Astrocyte of the cerebellum (primary cell): ENCODE measurements around the gene VPS13D.

Experiments used
- DNase-seq: peaks from one replicate; pipeline ENCODE4 v3.0.0-alpha.2; 2011; ENCODE audit warnings: low read depth
- H3K4me3 ChIP-seq: 2 replicates; pipeline ENCODE4 v1.5.1; 2011; ENCODE audit warnings: mild to moderate bottlenecking, low read depth, low read length, moderate library complexity
- in situ Hi-C: cut with HindIII; loops from 2 replicates; pipeline ENCODE4 v1.10.0; 2017; ENCODE audit warnings: low sequenced_read_pairs
- TF ChIP-seq, protein P1 (sequence below): IDR thresholded peaks from 2 replicates; pipeline ENCODE4 v1.5.1; 2012; ENCODE audit warnings: low read length, low read depth, moderate library complexity, mild to moderate bottlenecking; ENCODE audit errors: missing control alignments

Gene VPS13D

DNA sequence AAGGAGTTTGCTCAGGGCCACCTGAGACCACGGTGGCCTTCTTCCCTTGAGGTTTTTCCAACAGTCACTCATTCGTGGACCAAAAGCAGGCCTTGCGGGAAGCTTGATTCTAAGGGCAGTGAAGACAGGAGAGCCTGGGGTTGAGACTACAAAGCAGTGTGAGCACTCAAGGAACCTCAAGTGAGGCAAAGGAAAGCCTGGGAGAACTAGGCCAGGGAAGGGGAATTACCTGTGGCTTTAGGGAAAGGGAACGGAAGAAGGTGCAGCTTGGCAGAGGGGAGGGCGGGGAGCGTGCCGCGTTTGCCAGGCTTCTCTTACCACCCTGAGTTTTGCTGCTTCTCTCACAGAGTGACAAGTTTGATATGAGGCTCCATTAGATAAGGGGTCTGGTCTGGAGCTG is 273.9 kb downstream of the VPS13D start:
- DNase-seq: no peak

GRCh38 chr1:12504601-12505000 is 274.8 kb downstream of the VPS13D start:
- TF ChIP-seq, protein P1, sequence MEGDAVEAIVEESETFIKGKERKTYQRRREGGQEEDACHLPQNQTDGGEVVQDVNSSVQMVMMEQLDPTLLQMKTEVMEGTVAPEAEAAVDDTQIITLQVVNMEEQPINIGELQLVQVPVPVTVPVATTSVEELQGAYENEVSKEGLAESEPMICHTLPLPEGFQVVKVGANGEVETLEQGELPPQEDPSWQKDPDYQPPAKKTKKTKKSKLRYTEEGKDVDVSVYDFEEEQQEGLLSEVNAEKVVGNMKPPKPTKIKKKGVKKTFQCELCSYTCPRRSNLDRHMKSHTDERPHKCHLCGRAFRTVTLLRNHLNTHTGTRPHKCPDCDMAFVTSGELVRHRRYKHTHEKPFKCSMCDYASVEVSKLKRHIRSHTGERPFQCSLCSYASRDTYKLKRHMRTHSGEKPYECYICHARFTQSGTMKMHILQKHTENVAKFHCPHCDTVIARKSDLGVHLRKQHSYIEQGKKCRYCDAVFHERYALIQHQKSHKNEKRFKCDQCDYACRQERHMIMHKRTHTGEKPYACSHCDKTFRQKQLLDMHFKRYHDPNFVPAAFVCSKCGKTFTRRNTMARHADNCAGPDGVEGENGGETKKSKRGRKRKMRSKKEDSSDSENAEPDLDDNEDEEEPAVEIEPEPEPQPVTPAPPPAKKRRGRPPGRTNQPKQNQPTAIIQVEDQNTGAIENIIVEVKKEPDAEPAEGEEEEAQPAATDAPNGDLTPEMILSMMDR: no peak
- no peak overlapping the region for H3K4me3 ChIP-seq
- in situ Hi-C loops: no loop called here
- DNase-seq: no peak

More for the DNA sequence above, 273.9 kb downstream of the VPS13D start:
- no peak overlapping the region for H3K4me3 ChIP-seq
- TF ChIP-seq, protein P1: no peak
- in situ Hi-C loops: no loop called here

GRCh38 chr1:12505231-12505630 is 275.4 kb downstream of the VPS13D start:
- DNase-seq: no peak
- in situ Hi-C loops: no loop called here
- TF ChIP-seq, protein P1: no peak
- H3K4me3 ChIP-seq: no peak overlapping the region

GRCh38 chr1:12505639-12506280 is 275.9 kb downstream of the VPS13D start:
- TF ChIP-seq, protein P1: no peak
- H3K4me3 ChIP-seq: no peak overlapping the region
- no peak for DNase-seq
- in situ Hi-C loops: no loop called here

DNA sequence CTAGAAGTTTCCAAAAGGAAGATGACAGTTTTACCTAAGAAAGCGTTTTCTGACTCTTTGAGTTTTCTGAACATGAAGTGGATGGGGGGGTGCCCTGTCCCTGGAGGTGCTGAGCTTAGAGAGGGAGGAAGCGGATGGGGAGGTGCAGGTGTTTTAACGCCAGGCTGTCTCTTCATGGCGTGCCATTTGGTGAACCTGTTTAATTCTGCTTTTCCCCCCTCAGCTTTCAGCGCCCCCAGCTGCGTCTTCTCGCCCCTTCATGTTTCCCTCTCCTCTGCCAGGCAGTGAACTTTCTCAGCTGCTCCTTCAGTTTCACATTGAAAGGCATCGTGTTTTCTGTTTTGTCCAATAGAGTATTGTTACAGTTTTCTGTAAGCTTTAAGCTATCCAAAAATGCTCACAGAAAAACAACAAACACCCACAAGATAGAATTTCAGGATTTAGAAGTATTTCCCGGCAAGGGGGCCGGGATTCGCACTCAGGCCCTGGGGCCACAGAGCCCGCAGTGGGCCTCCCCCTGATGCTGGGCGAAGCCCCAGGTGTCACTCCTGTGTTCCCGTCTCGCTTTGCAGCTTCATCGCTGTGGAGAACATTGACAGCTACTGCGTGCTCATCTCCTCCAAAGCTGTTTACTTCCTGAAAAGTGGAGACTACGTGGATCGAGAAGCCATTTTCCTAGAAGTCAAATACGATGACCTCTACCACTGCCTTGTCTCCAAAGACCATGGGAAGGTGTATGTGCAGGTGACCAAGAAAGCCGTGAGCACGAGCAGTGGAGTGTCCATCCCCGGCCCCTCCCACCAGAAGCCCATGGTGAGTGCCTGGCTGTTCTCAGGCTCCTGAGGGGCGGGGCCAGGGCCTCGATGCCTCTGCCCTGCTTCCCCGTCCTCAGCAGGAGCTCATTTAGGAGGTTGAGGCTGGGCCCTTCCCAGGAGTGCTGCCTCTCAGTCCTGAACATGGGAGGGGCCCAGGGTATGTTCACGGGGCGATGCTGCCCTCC is 276.8 kb downstream of the VPS13D start:
- H3K4me3 ChIP-seq: no peak overlapping the region
- in situ Hi-C loops: no loop called here
- TF ChIP-seq, protein P1: no peak
- DNase-seq: no peak

DNA sequence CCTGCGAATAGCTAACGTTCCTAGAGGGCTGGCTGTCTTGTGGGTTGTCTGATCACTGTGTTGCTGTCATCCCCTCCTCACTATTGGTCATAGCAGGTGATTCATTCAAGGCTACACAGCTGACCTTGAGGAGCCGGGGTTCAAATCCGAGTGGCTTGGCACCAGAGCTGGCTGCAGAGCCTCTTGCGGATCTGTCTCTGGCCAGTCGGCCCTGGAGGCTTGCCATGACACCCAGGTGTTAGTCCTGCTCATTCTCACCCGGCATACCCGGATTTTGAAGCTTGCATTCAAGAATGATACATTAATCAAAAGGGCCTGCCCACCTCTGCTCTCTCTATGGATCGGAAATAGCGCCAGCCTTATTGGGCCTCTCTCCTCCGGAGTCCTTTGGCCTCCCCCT is 277.8 kb downstream of the VPS13D start:
- TF ChIP-seq, protein P1: no peak
- in situ Hi-C loops: no loop called here
- no peak overlapping the region for H3K4me3 ChIP-seq
- no peak for DNase-seq
